Stimulated activated CD8-positive, alpha-beta memory T cell treated with anti-CD3 and anti-CD28 coated beads, Interleukin-15, amount 100 ng/mL, for 48 hours (primary cell): ENCODE measurements around the gene ULK4.
"Not testable (repeated sequence)": the region's sequence is repeated elsewhere in the genome, so short reads cannot be mapped to it uniquely, and the experiment has no call there.

Experiments
- DNase-seq, 2 donors: peaks; one replicate each; pipeline ENCODE4 v3.0.0-alpha.2; 2020; ENCODE audit warnings: low read depth in 2 of 2

Gene ULK4

GRCh38 chr3:41960826-41961750 is 815 bp downstream of the ULK4 start:
- peak; percentile 17 to 21 for DNase-seq

GRCh38 chr3:41956574-41956973 is 5.3 kb downstream of the ULK4 start:
- no peak for DNase-seq

DNA sequence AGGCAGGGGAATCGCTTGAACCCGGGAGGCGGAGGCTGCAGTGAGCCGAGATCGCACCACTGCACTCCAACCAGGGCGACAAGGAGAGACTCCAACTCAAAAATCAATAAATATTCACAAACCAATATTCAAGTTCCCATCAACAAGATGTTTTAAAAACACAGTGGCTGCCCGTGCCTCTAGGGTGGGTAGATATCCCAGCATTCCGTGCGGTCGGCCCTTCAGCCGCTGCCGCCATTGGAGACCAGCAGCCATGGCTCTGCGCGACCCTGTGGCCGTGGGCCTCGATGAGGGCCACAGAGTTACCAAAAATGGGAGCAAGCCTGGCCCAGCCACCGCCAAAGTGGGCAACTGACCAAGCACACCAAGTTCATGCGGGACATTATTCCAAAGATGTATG is 6.7 kb downstream of the ULK4 start:
- no peak for DNase-seq

DNA sequence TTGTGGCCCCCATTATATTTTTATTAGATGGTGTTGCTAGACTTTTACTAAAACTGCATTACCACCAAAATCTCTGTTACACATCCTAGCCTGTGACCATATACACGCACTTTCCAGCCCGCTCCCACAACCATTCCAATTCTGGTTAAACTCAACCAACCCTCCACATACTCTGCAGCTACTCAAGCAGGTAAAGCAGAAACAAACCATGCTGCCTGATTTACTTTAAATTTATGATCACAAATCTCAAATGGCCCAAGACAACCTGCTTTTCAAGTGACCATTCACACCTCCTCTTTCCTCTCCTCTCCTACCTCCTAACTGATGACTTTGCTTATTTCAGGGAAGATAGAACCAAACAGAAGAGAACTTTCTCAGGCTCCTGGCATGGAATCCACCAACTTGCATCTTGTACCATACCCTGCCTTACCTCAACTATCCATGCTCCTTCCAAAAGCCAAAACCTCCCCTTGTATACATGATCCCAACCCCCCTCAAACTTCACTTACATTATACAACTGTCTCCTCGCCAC is 18.5 kb downstream of the ULK4 start:
- DNase-seq = no peak

GRCh38 chr3:41940393-41940792 is 21.5 kb downstream of the ULK4 start:
- no peak for DNase-seq

DNA sequence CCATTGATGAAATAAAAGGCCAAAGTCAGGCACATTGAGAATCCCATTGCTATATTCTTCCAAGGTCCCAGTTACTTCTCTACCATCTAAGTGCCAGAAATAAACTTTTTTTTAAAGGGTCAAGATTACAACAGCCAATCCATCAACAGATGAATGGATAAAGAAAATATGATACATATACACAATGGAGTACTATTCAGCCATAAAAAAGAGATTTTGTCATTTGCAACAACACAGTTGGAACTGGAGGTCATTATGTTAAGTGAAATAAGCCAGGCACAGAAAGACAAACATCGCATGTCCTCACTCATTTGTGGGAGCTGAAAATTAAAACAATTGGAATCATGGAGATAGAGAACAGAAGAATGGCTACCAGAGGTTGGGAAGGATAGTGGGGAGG is 25.5 kb downstream of the ULK4 start:
- DNase-seq = no peak

DNA sequence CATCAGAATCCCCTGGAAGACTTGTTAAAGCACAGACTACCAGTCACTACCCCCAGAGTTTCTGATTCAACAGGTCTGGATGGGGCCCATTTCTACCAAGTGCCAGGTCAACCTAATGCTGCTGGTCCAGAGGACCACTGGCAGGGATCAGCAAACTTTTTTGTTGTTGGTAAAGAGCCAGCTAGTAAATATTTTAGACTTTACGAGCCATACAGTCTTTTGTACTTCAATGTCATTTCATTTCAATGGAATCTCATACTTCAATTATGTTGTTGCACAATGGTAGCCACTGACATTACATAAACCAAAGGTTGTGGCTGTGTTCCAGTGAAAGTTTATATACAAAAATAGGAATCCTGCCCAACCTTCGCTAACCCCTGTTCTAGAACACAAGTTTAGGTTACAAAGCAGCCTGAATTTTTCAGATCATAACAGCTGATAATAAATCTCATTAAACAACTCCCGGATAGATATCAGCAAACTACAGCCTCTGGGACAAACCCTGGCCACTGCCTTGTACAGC is 28.7 kb downstream of the ULK4 start:
- DNase-seq = no peak

GRCh38 chr3:41932464-41932863 is 29.4 kb downstream of the ULK4 start:
- no peak for DNase-seq

- DNase-seq = no peak
Observed at GRCh38 chr3:41920406-41920965, 41.4 kb downstream of the ULK4 start.

DNA sequence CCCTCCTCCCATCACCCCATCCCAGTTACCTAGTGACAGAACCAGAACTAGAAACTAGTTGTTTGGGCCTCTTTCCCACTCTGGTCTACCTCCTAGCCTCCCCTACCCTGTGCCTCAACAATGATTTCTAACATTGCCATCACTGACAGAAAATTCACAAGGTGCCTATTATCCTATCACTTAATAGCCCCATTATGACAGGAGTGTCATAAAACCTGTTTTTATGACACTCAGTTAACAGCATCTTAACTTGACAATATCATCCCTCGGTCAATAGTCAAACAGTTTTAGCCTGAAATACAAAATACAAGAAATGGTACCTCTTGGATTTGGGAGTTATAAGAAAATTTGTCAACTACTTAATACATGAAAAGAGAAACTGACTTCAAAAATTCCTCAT is 46.5 kb downstream of the ULK4 start:
- no peak for DNase-seq

DNA sequence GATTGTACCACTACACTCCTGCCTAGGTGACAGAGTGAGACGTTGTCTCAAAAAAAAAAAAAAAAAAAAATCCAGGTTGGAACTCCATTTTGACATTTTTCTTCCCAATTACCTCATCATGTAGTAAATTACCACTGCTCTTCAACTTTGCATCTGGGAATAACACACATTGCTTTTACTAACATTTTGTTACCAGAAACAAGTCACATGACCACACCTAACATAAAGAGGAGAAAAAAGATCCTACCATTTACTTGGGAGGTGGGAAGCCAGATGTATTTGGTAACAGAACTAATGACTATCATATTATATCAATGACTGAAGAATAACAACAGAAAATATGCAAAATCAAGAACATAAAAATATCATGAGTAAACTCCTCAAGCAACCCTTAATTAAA is 49.6 kb downstream of the ULK4 start:
- DNase-seq = no peak

DNA sequence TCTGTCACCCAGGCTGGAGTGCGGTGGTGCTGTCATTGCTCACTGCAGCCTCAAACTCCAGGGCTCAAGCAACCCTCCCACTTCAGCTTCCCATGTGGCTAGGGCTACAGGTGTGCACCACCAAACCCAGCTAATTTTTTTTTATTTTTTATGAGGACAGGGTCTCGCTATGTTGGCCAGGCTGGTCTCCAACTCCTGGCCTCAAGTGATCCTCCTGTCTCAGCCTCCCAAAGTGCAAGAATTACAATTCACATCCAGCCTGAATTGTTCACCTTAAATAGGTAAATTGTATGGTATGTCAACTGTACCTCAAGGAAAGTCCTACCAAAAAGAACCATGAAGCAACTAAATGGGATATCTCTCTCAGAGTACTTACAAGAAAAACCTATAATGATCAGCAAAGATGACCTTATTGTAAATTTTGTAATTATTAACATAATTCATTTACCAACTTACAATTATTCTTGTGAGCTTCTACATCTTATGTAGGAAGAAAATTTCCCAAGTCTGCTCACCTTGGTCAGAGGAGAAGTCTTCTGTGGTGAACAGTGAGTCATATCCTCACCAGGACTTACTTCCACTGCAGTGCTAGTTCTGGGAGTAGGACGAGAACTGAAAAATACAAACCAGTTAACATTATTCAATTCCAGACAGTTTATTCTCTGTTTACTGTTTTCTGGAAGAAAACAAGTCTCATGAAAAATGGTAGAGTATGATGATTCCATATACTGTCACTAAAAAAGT is 54.4 kb downstream of the ULK4 start:
- no peak for DNase-seq

DNA sequence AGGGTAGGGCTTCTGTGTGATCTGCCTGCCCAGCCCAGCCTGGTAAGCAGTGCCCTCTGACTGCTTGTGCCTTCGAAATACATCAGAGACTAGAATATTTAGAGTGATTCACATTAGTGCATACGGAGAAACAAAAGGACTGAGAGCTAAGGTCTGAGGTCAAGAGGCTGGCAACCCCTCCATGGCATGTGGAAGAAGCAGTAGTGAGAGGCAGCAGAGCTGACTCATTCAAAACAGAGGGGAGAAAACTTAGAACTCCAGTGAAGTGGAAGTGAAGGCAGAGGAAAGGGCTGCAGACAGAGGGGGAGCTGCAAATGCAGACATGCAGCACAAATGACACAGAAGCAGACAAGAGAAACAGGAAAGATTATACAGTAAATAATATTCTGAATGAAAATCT is 61.6 kb downstream of the ULK4 start:
- DNase-seq = no peak

- DNase-seq = no peak
Observed at GRCh38 chr3:41898631-41899030, 63.3 kb downstream of the ULK4 start.

- no peak for DNase-seq
Observed at GRCh38 chr3:41893977-41894376, 67.9 kb downstream of the ULK4 start.

DNA sequence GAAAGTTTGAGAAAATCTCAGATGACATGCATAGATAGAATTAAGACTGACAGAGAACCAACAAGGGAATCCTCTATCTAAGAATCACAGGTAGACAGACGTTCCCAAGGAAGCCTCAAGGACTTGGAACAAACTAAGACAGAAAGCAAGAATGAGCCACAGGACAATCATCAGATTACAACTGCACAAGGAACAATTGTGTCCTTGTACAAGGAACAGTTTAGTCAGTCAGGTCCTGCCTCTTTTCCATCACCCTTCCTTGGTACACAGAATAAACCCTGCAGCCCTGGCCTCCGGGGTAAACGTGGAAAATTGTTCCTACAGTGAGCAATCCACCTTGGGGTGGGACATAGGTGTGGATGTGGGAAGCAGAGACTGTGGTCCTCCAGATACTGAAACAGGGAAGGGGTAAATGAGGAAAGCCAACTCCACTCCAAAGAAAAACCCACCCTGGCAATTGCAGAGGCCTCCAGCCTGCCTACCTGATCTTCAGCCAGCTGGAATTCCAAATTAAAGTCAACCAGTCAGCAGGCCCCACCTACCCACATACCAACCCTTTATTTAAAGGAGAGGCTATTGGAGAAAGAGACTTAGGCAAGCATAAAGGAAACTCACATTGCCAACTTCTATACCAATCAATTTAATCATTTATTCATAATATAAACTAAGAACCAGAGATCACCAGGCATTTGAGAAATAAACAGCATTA is 73.4 kb downstream of the ULK4 start:
- no peak for DNase-seq

DNA sequence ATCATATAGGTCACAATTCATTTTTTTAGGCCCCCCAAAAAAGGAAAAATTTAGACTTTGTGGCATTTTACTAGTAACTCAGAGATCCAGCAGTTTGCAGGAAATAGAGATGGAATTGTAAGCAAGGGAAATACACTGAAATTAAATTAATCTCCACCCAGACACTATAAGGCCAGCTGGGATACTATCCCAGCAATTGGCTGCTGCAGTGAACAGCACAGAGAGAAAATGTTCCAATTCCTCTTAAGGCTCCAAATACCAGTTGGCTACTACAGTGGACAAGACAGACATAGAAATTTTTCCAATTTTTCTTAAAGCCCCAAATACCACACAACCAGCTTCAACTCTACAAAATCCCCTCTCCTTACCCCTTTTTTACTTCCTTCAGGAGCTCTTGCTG is 78.9 kb downstream of the ULK4 start:
- no peak for DNase-seq

GRCh38 chr3:41881233-41881821 is 80.6 kb downstream of the ULK4 start:
- DNase-seq = no peak

GRCh38 chr3:41880387-41880786 is 81.5 kb downstream of the ULK4 start:
- no peak for DNase-seq

GRCh38 chr3:41877741-41878140 is 84.2 kb downstream of the ULK4 start:
- not testable (repeated sequence) for DNase-seq

DNA sequence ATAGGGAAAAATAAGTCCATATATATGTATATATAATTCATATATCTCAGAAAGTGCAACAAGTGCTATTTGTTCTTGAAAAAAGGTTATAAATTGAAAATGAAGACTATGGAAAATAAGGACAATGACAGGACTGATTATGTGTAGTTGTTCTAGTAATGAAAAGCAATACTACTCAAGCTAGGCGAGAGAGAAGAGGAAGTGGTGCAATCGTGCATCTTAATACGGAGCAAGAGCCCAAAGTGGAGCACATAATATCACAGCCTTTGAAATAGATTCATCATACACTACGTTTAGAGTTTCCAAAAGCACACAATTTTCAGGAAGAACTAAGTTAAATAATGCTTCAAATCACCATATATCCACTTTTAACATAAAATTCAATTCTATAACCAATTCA is 87.9 kb downstream of the ULK4 start:
- DNase-seq = no peak
